Activated naive CD8-positive, alpha-beta T cell treated with anti-CD3 and anti-CD28 coated beads, Interleukin-2, amount 50 U/mL, for 24 hours (primary cell): ENCODE measurements around the gene FLG2.
"Not testable (repeated sequence)": the region's sequence is repeated elsewhere in the genome, so short reads cannot be mapped to it uniquely, and the experiment has no call there.

ENCODE experiments used
- ATAC-seq: fragments of 150-1000 bp; cut with Tn5 transposase; one replicate; pipeline ENCODE4 v1.10.0; 2021
- DNase-seq: peaks from one replicate; pipeline ENCODE4 v3.0.0; 2021
- H3K27ac Mint-ChIP-seq: one replicate; pipeline ENCODE4 v1.8.0; 2021; ENCODE audit warnings: mild to moderate bottlenecking, mixed read lengths
- H3K27me3 Mint-ChIP-seq: one replicate; pipeline ENCODE4 v1.8.0; 2021; ENCODE audit warnings: mixed read lengths
- H3K36me3 Mint-ChIP-seq: one replicate; pipeline ENCODE4 v1.8.0; 2021; ENCODE audit warnings: low read depth, mixed read lengths
- H3K4me1 Mint-ChIP-seq: one replicate; pipeline ENCODE4 v1.8.0; 2021; ENCODE audit warnings: mixed read lengths
- H3K4me3 Mint-ChIP-seq: one replicate; pipeline ENCODE4 v1.8.0; 2021; ENCODE audit warnings: mild to moderate bottlenecking, moderate library complexity, mixed read lengths
- H3K9me3 Mint-ChIP-seq: one replicate; pipeline ENCODE4 v1.8.0; 2021; ENCODE audit warnings: mixed read lengths

FLG2 gene

GRCh38 chr1:152347116-152347728, 12.6 kb downstream of the FLG2 start:
- Mint-ChIP-seq H3K4me1 (peaks cover 7% of the 10 kb centered on the region), H3K27me3 (peaks cover 17% of the 10 kb centered on the region), H3K27ac (no peak overlapping the region), H3K9me3 (no peaks in the 10 kb centered on the region), H3K36me3 (no peaks in the 10 kb centered on the region), H3K4me3 (no peak overlapping the region)
- DNase-seq (peak; percentile 44), ATAC-seq (peak; percentile 43)

- peaks cover 19% of the 10 kb centered on the region for H3K27me3 Mint-ChIP-seq
- H3K9me3 Mint-ChIP-seq, result no peaks in the 10 kb centered on the region
- ATAC-seq (no peak), DNase-seq (no peak)
- peaks cover 7% of the 10 kb centered on the region for H3K4me1 Mint-ChIP-seq
- H3K4me3 Mint-ChIP-seq, result no peak overlapping the region
- no peaks in the 10 kb centered on the region for H3K36me3 Mint-ChIP-seq
- H3K27ac Mint-ChIP-seq, result no peak overlapping the region
Measured at GRCh38 chr1:152344438-152344837, 15.4 kb downstream of the FLG2 start.

- Mint-ChIP-seq H3K27ac (no peak overlapping the region), H3K4me3 (no peak overlapping the region), H3K27me3 (peaks cover 19% of the 10 kb centered on the region), H3K4me1 (peaks cover 7% of the 10 kb centered on the region), H3K36me3 (no peaks in the 10 kb centered on the region), H3K9me3 (no peaks in the 10 kb centered on the region)
- ATAC-seq (no peak), DNase-seq (no peak)
Measured at GRCh38 chr1:152343006-152343405, 16.8 kb downstream of the FLG2 start.

- Mint-ChIP-seq H3K4me3 (no peak overlapping the region), H3K4me1 (no peaks in the 10 kb centered on the region), H3K27ac (no peak overlapping the region), H3K27me3 (peaks cover 11% of the 10 kb centered on the region), H3K36me3 (no peaks in the 10 kb centered on the region), H3K9me3 (no peaks in the 10 kb centered on the region)
- ATAC-seq (no peak), DNase-seq (no peak)
Measured at GRCh38 chr1:152335399-152335798, 24.4 kb downstream of the FLG2 start.

GRCh38 chr1:152328801-152329391, 30.9 kb downstream of the FLG2 start:
- Mint-ChIP-seq H3K27ac (no peak overlapping the region), H3K9me3 (no peaks in the 10 kb centered on the region), H3K36me3 (no peaks in the 10 kb centered on the region), H3K27me3 (peaks cover 2% of the 10 kb centered on the region), H3K4me3 (no peak overlapping the region), H3K4me1 (no peaks in the 10 kb centered on the region)
- DNase-seq (no peak), ATAC-seq (no peak)

GRCh38 chr1:152325111-152325510, 34.7 kb downstream of the FLG2 start, which contains the start of gene FLG:
Gene FLG (minus strand): TSS chr1:152325239. CDS start chr1:152315456, 9,783 bp downstream.
- ATAC-seq, result no peak
- no peaks in the 10 kb centered on the region for H3K36me3 Mint-ChIP-seq

GRCh38 chr1:152313970-152314369, 45.8 kb downstream of the FLG2 start:
- Mint-ChIP-seq H3K4me3 (no peak overlapping the region), H3K27ac (no peak overlapping the region), H3K9me3 (no peaks in the 10 kb centered on the region), H3K27me3 (no peaks in the 10 kb centered on the region), H3K4me1 (no peaks in the 10 kb centered on the region), H3K36me3 (peaks cover 1% of the 10 kb centered on the region)
- DNase-seq, result no peak
- no peak for ATAC-seq

More at GRCh38 chr1:152325111-152325510, 34.7 kb downstream of the FLG2 start, which contains the start of gene FLG:
- no peaks in the 10 kb centered on the region for H3K4me1 Mint-ChIP-seq
- peaks cover 3% of the 10 kb centered on the region for H3K27me3 Mint-ChIP-seq
- no peak within 1 kb of the TSS for H3K27ac Mint-ChIP-seq
- no peaks in the 10 kb centered on the region for H3K9me3 Mint-ChIP-seq
- H3K4me3 Mint-ChIP-seq, result no peak within 1 kb of the TSS
- DNase-seq, result no peak

- ATAC-seq (no peak), DNase-seq (no peak)
- Mint-ChIP-seq H3K36me3 (peaks cover 1% of the 10 kb centered on the region), H3K4me1 (no peaks in the 10 kb centered on the region), H3K9me3 (peaks cover 2% of the 10 kb centered on the region), H3K27ac (no peak overlapping the region), H3K27me3 (no peaks in the 10 kb centered on the region), H3K4me3 (no peak overlapping the region)
Measured at GRCh38 chr1:152313319-152313801, 46.4 kb downstream of the FLG2 start.

- not testable (repeated sequence) for H3K36me3 Mint-ChIP-seq
Measured at GRCh38 chr1:152312169-152312568, 47.6 kb downstream of the FLG2 start.

GRCh38 chr1:152309955-152310354, 49.9 kb downstream of the FLG2 start:
- Mint-ChIP-seq H3K36me3 (peaks cover 1% of the 10 kb centered on the region), H3K27ac (no peak overlapping the region), H3K4me1 (no peaks in the 10 kb centered on the region), H3K27me3 (no peaks in the 10 kb centered on the region), H3K9me3 (peaks cover 5% of the 10 kb centered on the region), H3K4me3 (no peak overlapping the region)
- ATAC-seq (no peak), DNase-seq (no peak)

More at GRCh38 chr1:152312169-152312568, 47.6 kb downstream of the FLG2 start:
- not testable (repeated sequence) for H3K27ac Mint-ChIP-seq, H3K4me1 Mint-ChIP-seq, H3K9me3 Mint-ChIP-seq, ATAC-seq, H3K4me3 Mint-ChIP-seq, H3K27me3 Mint-ChIP-seq, DNase-seq

- not testable (repeated sequence) for H3K4me3 Mint-ChIP-seq, H3K27me3 Mint-ChIP-seq, H3K4me1 Mint-ChIP-seq, H3K9me3 Mint-ChIP-seq, H3K36me3 Mint-ChIP-seq, DNase-seq, ATAC-seq, H3K27ac Mint-ChIP-seq
Measured at GRCh38 chr1:152309320-152309901, 50.4 kb downstream of the FLG2 start.

GRCh38 chr1:152308758-152309157, 51.0 kb downstream of the FLG2 start:
- not testable (repeated sequence) for H3K4me3 Mint-ChIP-seq, DNase-seq, ATAC-seq, H3K36me3 Mint-ChIP-seq, H3K9me3 Mint-ChIP-seq, H3K27ac Mint-ChIP-seq, H3K27me3 Mint-ChIP-seq, H3K4me1 Mint-ChIP-seq

GRCh38 chr1:152307970-152308369, 51.8 kb downstream of the FLG2 start:
- not testable (repeated sequence) for DNase-seq, H3K4me3 Mint-ChIP-seq, ATAC-seq, H3K27ac Mint-ChIP-seq, H3K27me3 Mint-ChIP-seq, H3K36me3 Mint-ChIP-seq, H3K4me1 Mint-ChIP-seq, H3K9me3 Mint-ChIP-seq

GRCh38 chr1:152306123-152306522, 53.7 kb downstream of the FLG2 start:
- not testable (repeated sequence) for H3K27me3 Mint-ChIP-seq, H3K9me3 Mint-ChIP-seq

GRCh38 chr1:152304773-152305172, 55.0 kb downstream of the FLG2 start:
- not testable (repeated sequence) for ATAC-seq, H3K27ac Mint-ChIP-seq, H3K27me3 Mint-ChIP-seq, H3K4me1 Mint-ChIP-seq, DNase-seq, H3K36me3 Mint-ChIP-seq, H3K9me3 Mint-ChIP-seq, H3K4me3 Mint-ChIP-seq

More at GRCh38 chr1:152306123-152306522, 53.7 kb downstream of the FLG2 start:
- H3K27ac Mint-ChIP-seq, H3K4me3 Mint-ChIP-seq, DNase-seq, H3K4me1 Mint-ChIP-seq, ATAC-seq, H3K36me3 Mint-ChIP-seq: not testable (repeated sequence)
